ENCODE data around the gene WAS. TPM values are rescaled to one million over a fixed set of nuclear protein-coding genes. Genes with fewer than 3 reads are reported as not detected.

The WAS gene
- total and polyA plus RNA-seq, 2 experiments from 2014 or later, result 0.32 to 0.56 TPM

DNA sequence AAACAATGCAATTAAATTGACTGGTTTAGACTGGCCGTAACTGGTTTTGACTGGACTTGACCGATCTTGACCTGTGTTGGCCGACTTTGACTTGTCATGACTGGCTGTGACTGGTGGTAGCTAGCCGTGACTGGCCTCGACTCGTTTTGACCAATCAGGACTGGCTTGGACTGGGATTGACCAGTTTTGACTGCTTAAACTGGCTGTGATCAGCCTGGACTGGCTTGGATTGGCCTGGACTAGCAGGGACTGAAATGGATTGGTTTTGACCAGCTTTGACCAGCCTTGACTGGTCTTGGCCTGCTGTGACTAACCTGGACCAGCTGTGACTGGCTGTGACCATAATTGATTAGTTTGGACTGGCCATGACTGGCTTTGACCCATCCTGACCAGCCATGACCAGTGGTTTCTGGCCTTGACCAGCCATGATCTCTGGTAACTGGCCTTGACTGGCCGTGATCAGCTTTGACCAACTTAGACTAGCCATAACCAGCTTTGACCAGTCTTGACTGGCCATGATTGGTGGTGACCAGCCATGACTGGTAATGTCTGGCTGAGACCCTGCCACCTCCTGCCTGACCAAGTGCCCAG, 26.0 kb downstream of the WAS start:
- peaks cover 6% of the 10 kb centered on the region for H3K27me3 Mint-ChIP-seq (ENCODE audit: insufficient read depth, low read depth, poor library complexity)
- no peaks in the 10 kb centered on the region for H3K9me3 Mint-ChIP-seq

More for the DNA sequence above, 26.0 kb downstream of the WAS start:
- H3F3A ChIP-seq (replicated peaks; ENCODE audit: low read depth), result no peaks in the 10 kb centered on the region
- no peaks in the 10 kb centered on the region for H4K20me1 ChIP-seq (replicated peaks; ENCODE audit: insufficient read depth)
- no peak overlapping the region for H2AFZ ChIP-seq
- no peak overlapping the region for H3K4me3 ChIP-seq
- no peak overlapping the region for H3K4me3 Mint-ChIP-seq
- no peaks in the 10 kb centered on the region for H3K4me1 Mint-ChIP-seq
- H3K27me3 ChIP-seq (ENCODE audit: insufficient read depth), result peaks cover 12% of the 10 kb centered on the region; the same call in 1 of the 2 replicates
- DNase-seq (ENCODE audit: low spot score) (no peak), ATAC-seq (no peak)
- H3K36me3 Mint-ChIP-seq (ENCODE audit: low read depth), result peaks cover 20% of the 10 kb centered on the region; the same call in 2 of the 3 replicates
- no peaks in the 10 kb centered on the region for H3K9me2 ChIP-seq (ENCODE audit: insufficient read depth)
- peak overlapping the region; percentile 62; the same call in 1 of the 2 replicates for H3K27ac Mint-ChIP-seq
- H3K27ac ChIP-seq (ENCODE audit: low read depth), result no peak overlapping the region
- TF ChIP-seq EZH2phosphoT487 (IDR thresholded peaks at IDR 0.05; ENCODE audit: unreplicated experiment), result no peak
- TF ChIP-seq STAT1 (IDR thresholded peaks at IDR 0.05; ENCODE audit: unreplicated experiment), result no peak
- TF ChIP-seq, protein P1, sequence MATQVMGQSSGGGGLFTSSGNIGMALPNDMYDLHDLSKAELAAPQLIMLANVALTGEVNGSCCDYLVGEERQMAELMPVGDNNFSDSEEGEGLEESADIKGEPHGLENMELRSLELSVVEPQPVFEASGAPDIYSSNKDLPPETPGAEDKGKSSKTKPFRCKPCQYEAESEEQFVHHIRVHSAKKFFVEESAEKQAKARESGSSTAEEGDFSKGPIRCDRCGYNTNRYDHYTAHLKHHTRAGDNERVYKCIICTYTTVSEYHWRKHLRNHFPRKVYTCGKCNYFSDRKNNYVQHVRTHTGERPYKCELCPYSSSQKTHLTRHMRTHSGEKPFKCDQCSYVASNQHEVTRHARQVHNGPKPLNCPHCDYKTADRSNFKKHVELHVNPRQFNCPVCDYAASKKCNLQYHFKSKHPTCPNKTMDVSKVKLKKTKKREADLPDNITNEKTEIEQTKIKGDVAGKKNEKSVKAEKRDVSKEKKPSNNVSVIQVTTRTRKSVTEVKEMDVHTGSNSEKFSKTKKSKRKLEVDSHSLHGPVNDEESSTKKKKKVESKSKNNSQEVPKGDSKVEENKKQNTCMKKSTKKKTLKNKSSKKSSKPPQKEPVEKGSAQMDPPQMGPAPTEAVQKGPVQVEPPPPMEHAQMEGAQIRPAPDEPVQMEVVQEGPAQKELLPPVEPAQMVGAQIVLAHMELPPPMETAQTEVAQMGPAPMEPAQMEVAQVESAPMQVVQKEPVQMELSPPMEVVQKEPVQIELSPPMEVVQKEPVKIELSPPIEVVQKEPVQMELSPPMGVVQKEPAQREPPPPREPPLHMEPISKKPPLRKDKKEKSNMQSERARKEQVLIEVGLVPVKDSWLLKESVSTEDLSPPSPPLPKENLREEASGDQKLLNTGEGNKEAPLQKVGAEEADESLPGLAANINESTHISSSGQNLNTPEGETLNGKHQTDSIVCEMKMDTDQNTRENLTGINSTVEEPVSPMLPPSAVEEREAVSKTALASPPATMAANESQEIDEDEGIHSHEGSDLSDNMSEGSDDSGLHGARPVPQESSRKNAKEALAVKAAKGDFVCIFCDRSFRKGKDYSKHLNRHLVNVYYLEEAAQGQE (IDR thresholded peaks at IDR 0.05; ENCODE audit: unreplicated experiment), result no peak
- no peak for TF ChIP-seq JUNB (IDR thresholded peaks at IDR 0.05; ENCODE audit: unreplicated experiment)
- TF ChIP-seq, protein P2, sequence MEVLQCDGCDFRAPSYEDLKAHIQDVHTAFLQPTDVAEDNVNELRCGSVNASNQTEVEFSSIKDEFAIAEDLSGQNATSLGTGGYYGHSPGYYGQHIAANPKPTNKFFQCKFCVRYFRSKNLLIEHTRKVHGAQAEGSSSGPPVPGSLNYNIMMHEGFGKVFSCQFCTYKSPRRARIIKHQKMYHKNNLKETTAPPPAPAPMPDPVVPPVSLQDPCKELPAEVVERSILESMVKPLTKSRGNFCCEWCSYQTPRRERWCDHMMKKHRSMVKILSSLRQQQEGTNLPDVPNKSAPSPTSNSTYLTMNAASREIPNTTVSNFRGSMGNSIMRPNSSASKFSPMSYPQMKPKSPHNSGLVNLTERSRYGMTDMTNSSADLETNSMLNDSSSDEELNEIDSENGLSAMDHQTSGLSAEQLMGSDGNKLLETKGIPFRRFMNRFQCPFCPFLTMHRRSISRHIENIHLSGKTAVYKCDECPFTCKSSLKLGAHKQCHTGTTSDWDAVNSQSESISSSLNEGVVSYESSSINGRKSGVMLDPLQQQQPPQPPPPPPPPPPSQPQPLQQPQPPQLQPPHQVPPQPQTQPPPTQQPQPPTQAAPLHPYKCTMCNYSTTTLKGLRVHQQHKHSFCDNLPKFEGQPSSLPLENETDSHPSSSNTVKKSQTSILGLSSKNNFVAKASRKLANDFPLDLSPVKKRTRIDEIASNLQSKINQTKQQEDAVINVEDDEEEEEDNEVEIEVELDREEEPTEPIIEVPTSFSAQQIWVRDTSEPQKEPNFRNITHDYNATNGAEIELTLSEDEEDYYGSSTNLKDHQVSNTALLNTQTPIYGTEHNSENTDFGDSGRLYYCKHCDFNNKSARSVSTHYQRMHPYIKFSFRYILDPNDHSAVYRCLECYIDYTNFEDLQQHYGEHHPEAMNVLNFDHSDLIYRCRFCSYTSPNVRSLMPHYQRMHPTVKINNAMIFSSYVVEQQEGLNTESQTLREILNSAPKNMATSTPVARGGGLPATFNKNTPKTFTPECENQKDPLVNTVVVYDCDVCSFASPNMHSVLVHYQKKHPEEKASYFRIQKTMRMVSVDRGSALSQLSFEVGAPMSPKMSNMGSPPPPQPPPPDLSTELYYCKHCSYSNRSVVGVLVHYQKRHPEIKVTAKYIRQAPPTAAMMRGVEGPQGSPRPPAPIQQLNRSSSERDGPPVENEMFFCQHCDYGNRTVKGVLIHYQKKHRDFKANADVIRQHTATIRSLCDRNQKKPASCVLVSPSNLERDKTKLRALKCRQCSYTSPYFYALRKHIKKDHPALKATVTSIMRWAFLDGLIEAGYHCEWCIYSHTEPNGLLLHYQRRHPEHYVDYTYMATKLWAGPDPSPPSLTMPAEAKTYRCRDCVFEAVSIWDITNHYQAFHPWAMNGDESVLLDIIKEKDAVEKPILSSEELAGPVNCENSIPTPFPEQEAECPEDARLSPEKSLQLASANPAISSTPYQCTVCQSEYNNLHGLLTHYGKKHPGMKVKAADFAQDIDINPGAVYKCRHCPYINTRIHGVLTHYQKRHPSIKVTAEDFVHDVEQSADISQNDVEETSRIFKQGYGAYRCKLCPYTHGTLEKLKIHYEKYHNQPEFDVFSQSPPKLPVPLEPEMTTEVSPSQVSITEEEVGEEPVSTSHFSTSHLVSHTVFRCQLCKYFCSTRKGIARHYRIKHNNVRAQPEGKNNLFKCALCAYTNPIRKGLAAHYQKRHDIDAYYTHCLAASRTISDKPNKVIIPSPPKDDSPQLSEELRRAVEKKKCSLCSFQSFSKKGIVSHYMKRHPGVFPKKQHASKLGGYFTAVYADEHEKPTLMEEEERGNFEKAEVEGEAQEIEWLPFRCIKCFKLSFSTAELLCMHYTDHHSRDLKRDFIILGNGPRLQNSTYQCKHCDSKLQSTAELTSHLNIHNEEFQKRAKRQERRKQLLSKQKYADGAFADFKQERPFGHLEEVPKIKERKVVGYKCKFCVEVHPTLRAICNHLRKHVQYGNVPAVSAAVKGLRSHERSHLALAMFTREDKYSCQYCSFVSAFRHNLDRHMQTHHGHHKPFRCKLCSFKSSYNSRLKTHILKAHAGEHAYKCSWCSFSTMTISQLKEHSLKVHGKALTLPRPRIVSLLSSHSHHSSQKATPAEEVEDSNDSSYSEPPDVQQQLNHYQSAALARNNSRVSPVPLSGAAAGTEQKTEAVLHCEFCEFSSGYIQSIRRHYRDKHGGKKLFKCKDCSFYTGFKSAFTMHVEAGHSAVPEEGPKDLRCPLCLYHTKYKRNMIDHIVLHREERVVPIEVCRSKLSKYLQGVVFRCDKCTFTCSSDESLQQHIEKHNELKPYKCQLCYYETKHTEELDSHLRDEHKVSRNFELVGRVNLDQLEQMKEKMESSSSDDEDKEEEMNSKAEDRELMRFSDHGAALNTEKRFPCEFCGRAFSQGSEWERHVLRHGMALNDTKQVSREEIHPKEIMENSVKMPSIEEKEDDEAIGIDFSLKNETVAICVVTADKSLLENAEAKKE (CRISPR knock-in tag; IDR thresholded peaks at IDR 0.05), result no peak
- TF ChIP-seq POLR2AphosphoS5 (IDR thresholded peaks at IDR 0.05; ENCODE audit: low read depth), result no peak
- TF ChIP-seq, protein P3, sequence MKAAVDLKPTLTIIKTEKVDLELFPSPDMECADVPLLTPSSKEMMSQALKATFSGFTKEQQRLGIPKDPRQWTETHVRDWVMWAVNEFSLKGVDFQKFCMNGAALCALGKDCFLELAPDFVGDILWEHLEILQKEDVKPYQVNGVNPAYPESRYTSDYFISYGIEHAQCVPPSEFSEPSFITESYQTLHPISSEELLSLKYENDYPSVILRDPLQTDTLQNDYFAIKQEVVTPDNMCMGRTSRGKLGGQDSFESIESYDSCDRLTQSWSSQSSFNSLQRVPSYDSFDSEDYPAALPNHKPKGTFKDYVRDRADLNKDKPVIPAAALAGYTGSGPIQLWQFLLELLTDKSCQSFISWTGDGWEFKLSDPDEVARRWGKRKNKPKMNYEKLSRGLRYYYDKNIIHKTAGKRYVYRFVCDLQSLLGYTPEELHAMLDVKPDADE (IDR thresholded peaks at IDR 0.05), result no peak
- no peak for TF ChIP-seq CREB1 (CRISPR knock-in tag; IDR thresholded peaks at IDR 0.05; ENCODE audit: low read depth)
- TF ChIP-seq NANOG (IDR thresholded peaks at IDR 0.05; ENCODE audit: borderline replicate concordance), result no peak
- no peaks in the 10 kb centered on the region for H3K4me1 ChIP-seq (ENCODE audit: insufficient read depth)
- H3K4me2 ChIP-seq, result no peak overlapping the region
- no peaks in the 10 kb centered on the region for H3K79me2 ChIP-seq (replicated peaks; ENCODE audit: insufficient read depth)
- H3K36me3 ChIP-seq (ENCODE audit: insufficient read depth), result no peaks in the 10 kb centered on the region
